IMR-90 (cell line): ENCODE measurements around the gene MYEOV.

Experiments
- CTCF ChIP-seq: conservative IDR thresholded peaks from 2 replicates; pipeline ENCODE4 v1.5.1; 2012; ENCODE audit warnings: mild to moderate bottlenecking, low read depth, low read length, improper control_type of control experiment
- POLR2A ChIP-seq: IDR thresholded peaks from 2 replicates; pipeline ENCODE4 v1.6.1; 2012; ENCODE audit warnings: mild to moderate bottlenecking, low read depth, low read length
- RCOR1 ChIP-seq: IDR thresholded peaks from 2 replicates; pipeline ENCODE4 v1.6.1; 2012; ENCODE audit warnings: mild to moderate bottlenecking, low read length, improper control_type of control experiment; ENCODE audit not compliant: insufficient replicate concordance

DNA sequence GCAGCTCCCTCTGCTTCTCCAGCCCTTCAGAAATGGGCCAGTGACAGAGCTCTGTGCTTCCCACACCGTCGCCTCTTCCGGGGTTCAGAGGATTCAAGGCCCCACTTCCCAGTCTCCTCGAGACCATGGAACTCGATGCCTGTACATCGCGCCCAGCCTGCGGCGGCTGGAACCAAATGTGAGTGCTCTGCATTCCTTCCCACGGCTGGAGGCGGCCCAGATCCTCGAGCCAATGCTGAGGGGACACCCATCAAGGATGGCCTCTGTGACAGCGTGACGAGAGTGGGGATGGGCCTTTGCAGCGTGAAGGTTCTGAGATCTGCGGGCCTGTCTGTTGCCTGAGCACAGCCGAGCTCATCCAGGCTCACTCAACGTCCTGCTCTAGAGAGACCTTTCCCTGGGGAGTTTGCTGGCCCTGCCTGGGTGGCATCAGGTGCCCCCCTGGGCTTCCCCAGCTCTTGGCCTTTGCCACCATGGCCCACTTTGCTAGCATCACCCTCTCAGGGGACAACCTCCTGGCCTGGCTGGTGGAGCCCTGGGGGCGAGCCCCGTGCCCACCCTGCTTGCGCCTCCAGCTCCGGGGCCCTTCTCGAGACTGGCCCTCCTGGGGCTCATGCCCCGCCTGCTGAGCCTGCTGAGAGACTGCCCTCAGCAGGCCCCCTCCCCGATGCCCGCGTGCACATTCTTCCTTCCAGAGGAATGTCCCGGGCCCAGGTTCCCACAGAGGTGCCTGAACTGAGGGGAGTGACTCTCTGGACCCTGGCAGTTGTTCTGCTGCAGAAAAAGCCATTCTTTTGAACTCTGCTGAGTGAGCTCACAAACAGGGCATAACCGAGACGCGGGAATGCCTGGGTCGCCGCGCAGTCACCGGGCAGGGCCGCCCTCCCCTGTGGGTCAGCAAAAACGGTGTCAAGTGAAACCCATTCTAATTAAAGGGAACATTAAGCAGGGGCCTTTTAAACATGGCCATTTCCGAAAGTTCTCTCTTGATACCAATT is 7.3 kb upstream of the MYEOV start:
- TF ChIP-seq CTCF (no peak), POLR2A (no peak), RCOR1 (no peak)
